Rectal smooth muscle tissue (tissue), 1 donor: ENCODE results near the gene ZSCAN10.

Experiments used
- H3K27ac ChIP-seq: one replicate; pipeline ENCODE4 v1.7.0; 2013; ENCODE audit warnings: low read depth, low read length, inconsistent platforms
- H3K27me3 ChIP-seq: one replicate; pipeline ENCODE4 v1.7.0; 2013; ENCODE audit warnings: low read length; ENCODE audit not compliant: control insufficient read depth, insufficient read depth
- H3K36me3 ChIP-seq: one replicate; pipeline ENCODE4 v1.7.0; 2013; ENCODE audit warnings: low read length; ENCODE audit not compliant: control insufficient read depth, insufficient read depth
- H3K4me1 ChIP-seq: one replicate; pipeline ENCODE4 v1.7.0; 2013; ENCODE audit warnings: low read length; ENCODE audit not compliant: control insufficient read depth, insufficient read depth
- H3K4me3 ChIP-seq: one replicate; pipeline ENCODE4 v1.7.0; 2013; ENCODE audit warnings: low read length
- H3K9ac ChIP-seq: one replicate; pipeline ENCODE4 v1.7.0; 2013; ENCODE audit warnings: low read length

Gene ZSCAN10

GRCh38 chr16:3098459-3099394 lies at the start of gene ZSCAN10:
Gene ZSCAN10, minus strand, starts transcription at chr16:3099294. Its CDS starts 6,357 bp downstream, at chr16:3092937.
- Histone ChIP-seq H3K27me3 (no peaks in the 10 kb centered on the region), H3K27ac (no peak within 1 kb of the TSS), H3K4me1 (peaks cover 3% of the 10 kb centered on the region), H3K9ac (peak within 1 kb of the TSS; percentile 17), H3K36me3 (no peaks in the 10 kb centered on the region), H3K4me3 (peak within 1 kb of the TSS; percentile 44)

DNA sequence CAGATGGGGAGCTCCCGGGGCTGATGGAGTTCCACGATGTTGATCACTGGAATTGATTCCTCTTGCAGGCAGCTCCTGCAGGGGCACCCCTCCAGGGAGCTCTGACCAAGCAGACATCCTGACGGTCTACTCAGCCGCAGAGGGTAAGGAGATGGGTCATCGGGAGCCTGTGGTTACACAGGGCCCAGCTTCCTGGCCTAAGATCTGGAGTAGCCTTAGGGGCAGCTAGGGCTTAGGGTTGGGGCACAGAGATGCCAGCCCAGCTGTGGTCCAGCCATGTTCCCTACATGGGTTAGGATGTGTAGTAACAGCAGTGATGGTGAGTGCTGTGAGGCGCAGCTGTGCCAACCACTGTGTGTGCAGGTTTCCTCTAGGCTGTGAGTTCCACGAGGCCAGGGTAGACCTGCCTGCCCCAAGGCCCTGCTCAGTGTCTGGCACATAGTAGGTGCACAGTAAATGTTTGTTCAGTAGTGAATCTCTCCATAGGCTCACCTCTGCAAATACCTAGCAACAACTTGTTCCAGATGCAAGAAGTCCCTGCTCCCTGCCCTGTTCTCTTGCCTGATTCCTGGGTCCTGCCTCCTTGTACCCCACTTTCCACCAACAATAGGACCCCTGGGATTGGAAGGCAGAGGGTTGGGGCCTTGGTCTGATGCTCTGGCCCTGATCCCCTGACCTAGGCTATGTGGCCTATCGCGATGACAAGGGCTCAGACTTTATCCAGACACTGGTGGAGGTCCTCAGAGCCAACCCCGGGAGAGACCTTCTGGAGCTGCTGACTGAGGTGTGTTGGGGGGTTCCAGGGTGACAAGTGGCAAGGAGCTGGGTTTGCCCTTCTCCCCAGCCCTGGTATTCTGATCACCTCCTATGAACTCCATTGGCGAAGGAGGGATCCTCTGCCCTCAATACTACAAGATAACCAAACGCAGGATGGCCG lies 49.4 kb upstream of the ZSCAN10 start:
- H3K4me3 ChIP-seq: no peak overlapping the region
- no peaks in the 10 kb centered on the region for H3K36me3 ChIP-seq
- no peaks in the 10 kb centered on the region for H3K27me3 ChIP-seq
- H3K9ac ChIP-seq: no peak overlapping the region
- no peaks in the 10 kb centered on the region for H3K4me1 ChIP-seq
- no peak overlapping the region for H3K27ac ChIP-seq

DNA sequence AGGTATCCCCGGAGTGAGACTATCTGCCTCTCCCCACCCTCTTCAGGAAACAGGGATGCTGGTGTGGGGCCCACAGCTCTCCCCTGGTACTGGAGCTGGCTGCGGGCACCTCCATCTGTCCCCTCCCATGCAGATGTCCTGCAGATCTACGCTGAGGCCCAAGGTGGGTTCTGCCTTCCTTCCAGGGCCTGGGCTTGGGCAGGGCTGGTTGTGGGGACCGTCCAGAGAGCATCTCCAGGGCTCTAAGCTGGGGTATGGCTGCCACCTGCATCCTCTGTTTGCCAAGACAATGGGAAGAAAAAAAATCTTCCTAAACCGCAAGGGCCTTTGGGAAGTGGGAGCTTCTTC lies 48.6 kb upstream of the ZSCAN10 start:
- H3K27ac ChIP-seq: no peak overlapping the region
- no peak overlapping the region for H3K4me3 ChIP-seq
- no peak overlapping the region for H3K9ac ChIP-seq
- H3K27me3 ChIP-seq: no peaks in the 10 kb centered on the region
- no peaks in the 10 kb centered on the region for H3K4me1 ChIP-seq
- no peaks in the 10 kb centered on the region for H3K36me3 ChIP-seq

DNA sequence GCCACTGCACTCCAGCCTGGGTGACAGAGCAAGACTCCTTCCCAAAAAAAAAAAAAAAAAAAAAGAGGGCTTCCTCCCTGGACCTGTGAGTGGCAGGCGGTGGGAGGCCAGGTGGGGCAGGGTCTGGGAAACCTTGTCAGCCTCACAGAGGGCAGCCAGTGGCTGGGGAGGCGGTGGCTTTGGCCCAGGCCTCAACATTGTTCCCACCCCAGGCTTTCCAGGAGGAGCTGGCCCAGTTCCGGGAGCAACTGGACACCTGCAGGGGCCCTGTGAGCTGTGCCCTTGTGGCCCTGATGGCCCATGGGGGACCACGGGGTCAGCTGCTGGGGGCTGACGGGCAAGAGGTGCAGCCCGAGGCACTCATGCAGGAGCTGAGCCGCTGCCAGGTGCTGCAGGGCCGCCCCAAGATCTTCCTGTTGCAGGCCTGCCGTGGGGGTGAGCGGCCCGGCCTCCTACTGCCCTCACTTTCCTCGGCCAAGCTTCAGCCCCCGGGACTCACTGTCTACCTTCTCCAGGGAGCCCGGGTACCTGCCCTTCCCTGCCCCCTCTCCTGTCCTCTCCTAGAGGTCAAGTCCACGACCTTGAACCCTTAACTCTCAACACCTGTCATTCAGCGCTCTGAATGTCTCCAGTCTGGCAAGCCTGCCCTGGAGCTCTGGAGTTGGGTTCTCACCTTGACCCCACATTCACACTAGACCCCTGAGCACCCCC lies 48.1 kb upstream of the ZSCAN10 start:
- no peak overlapping the region for H3K9ac ChIP-seq
- H3K36me3 ChIP-seq: peaks cover 5% of the 10 kb centered on the region
- H3K27me3 ChIP-seq: no peaks in the 10 kb centered on the region
- H3K4me1 ChIP-seq: no peaks in the 10 kb centered on the region
- H3K4me3 ChIP-seq: no peak overlapping the region
- no peak overlapping the region for H3K27ac ChIP-seq

GRCh38 chr16:3145660-3146059 lies 46.6 kb upstream of the ZSCAN10 start:
- H3K27me3 ChIP-seq: no peaks in the 10 kb centered on the region
- peaks cover 11% of the 10 kb centered on the region for H3K36me3 ChIP-seq
- H3K9ac ChIP-seq: no peak overlapping the region
- H3K27ac ChIP-seq: no peak overlapping the region
- no peaks in the 10 kb centered on the region for H3K4me1 ChIP-seq
- no peak overlapping the region for H3K4me3 ChIP-seq

DNA sequence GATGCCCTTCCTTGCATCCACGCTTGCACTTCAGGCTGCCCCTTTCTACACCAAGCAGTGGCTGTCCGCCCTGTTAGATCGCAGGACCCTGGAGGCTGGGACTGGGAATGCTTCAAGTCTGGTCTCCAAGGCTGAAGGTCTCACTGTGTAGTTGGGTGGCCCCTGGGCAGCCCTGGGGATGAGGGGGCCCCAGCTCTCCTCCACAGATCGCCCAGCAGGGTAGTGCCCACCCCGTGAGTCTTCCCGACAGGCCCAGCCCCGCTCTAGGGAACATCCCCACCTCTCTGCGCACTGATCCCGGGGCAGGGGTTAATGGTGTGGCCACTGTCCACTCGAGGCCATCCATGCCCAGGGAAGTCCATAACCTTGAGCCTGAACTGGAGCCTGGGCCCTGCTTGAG lies 46.1 kb upstream of the ZSCAN10 start:
- no peaks in the 10 kb centered on the region for H3K27me3 ChIP-seq
- H3K4me1 ChIP-seq: no peaks in the 10 kb centered on the region
- no peak overlapping the region for H3K4me3 ChIP-seq
- no peak overlapping the region for H3K27ac ChIP-seq
- H3K36me3 ChIP-seq: peaks cover 11% of the 10 kb centered on the region
- no peak overlapping the region for H3K9ac ChIP-seq

DNA sequence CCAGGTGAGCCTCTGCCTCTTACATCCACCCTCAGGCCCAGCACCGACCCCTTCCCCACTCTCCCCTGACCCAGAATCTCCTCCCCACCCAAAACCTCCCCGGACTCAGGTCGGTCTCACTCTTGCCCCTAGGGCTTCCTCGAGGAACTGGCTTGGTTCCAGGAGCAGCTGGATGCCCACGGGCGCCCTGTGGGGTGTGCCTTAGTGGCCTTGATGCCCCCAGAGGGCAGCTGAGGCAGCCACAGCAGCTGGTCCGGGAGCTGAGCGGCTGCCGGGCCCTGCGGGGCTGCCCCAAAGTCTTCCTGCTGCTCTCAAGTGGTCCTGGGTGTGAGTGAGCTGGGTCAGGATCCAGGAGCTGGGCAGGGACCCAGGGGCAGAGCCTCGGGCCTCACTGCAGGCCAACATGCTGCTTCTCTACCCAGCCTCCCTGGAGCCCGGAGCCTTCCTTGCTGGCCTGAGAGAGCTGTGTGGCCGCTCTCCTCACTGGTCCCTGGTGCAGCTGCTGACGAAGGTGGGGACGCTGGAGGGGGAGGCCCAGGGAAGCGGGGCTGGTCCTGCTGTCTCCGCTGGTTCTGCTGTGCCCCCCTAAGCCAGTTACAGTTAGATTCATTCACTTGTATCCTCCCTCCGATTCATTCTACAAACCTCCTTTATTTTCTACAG lies 45.4 kb upstream of the ZSCAN10 start:
- H3K4me1 ChIP-seq: no peaks in the 10 kb centered on the region
- peaks cover 11% of the 10 kb centered on the region for H3K36me3 ChIP-seq
- no peaks in the 10 kb centered on the region for H3K27me3 ChIP-seq
- H3K9ac ChIP-seq: no peak overlapping the region
- no peak overlapping the region for H3K27ac ChIP-seq
- H3K4me3 ChIP-seq: no peak overlapping the region

GRCh38 chr16:3143598-3144320 lies 44.7 kb upstream of the ZSCAN10 start:
- Histone ChIP-seq H3K9ac (no peak overlapping the region), H3K4me1 (no peaks in the 10 kb centered on the region), H3K27me3 (no peaks in the 10 kb centered on the region), H3K36me3 (peaks cover 11% of the 10 kb centered on the region), H3K27ac (no peak overlapping the region), H3K4me3 (no peak overlapping the region)

GRCh38 chr16:3143189-3143588 lies 44.1 kb upstream of the ZSCAN10 start:
- Histone ChIP-seq H3K36me3 (peaks cover 11% of the 10 kb centered on the region), H3K4me3 (no peak overlapping the region), H3K27ac (no peak overlapping the region), H3K4me1 (no peaks in the 10 kb centered on the region), H3K27me3 (no peaks in the 10 kb centered on the region), H3K9ac (no peak overlapping the region)

DNA sequence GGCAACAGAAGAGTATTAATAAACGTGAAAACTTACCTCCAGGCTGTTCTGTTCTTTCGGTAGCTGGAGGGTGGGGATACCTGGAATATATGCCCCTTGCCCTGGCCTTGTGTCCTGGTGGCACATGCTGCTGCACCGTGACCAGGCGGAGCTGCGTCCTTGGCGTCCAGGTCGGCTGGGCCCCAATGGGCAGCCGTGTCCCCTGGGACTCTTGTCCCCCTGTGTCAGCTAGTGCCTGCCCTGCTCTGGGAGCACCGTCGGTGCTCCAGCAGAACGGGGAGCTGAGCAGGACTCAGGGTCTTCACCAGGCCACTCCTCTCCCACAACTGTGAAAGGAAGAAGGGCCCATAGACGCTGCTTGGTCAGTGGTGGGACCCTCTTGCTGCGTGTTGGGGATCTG lies 43.7 kb upstream of the ZSCAN10 start:
- Histone ChIP-seq H3K4me1 (no peaks in the 10 kb centered on the region), H3K27me3 (no peaks in the 10 kb centered on the region), H3K36me3 (peaks cover 11% of the 10 kb centered on the region), H3K27ac (no peak overlapping the region), H3K9ac (no peak overlapping the region), H3K4me3 (no peak overlapping the region)

GRCh38 chr16:3142327-3142726 lies 43.2 kb upstream of the ZSCAN10 start:
- Histone ChIP-seq H3K27ac (no peak overlapping the region), H3K9ac (no peak overlapping the region), H3K27me3 (no peaks in the 10 kb centered on the region), H3K4me3 (no peak overlapping the region), H3K4me1 (no peaks in the 10 kb centered on the region), H3K36me3 (peaks cover 11% of the 10 kb centered on the region)
